ENCODE results near the gene AAR2.

Gene AAR2

DNA sequence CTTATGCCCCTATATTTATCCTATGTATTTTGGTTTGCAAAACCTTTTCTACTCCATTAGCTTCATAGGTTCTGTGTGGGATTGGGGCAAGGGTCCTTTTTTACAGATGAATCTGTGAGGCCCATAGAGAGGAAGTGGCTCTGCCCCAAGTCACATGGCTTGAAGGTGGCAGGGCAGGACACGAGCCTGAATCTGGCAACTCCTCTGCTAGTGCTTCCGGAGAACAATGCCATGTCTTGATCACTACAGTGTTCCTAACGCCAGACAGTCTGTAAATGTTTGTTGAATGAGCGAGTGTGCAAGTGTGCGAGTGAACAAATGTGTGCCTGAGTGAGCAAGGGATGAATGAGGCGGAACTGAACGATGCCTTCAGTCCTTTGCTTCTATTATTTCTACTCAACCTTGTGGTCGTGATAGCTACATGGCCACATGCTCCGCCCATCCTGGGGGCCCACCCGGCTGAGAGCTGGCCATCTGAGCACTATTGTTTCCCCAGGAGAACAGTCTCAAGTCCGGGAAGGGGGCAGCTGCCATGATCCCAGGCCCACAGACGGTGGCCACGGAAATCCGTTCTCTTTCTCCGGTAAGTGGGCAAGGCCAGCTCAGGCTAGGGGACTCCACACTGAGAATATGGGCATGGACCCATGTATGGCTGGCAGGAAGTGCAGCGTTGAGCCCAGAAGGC, 17.8 kb upstream of the AAR2 start:
- DNase-seq (ENCODE audit: low read depth): no peak

DNA sequence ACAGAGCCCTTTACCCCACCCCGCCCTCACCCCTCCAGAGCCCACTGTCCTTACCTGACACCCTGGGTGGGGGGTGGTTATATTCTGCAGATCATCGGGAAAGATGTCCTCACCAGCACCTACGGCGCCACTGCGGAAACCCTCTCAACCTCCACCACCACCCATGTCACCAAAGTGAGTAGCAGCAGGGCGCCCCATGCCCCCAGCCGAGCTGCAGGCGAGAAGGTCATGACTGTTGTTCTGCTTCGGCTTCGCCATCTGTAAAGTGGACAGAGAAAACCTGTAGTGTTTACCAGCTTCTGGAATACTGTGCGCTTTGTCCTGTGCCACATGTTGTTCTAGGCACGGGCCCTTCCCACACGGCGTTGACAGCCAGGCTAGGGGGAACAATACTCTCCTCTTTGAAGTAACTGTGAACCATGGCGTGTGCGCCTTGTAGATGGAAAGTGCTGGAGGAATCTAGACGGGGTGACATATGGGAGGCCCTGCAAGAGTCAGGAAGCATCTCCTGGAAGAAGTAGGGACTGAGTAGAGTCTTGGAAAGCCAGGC, 16.5 kb upstream of the AAR2 start:
- no peak for DNase-seq (ENCODE audit: low read depth)

GRCh38 chr20:36225666-36226065, 10.6 kb upstream of the AAR2 start:
- DNase-seq (ENCODE audit: low read depth): no peak

DNA sequence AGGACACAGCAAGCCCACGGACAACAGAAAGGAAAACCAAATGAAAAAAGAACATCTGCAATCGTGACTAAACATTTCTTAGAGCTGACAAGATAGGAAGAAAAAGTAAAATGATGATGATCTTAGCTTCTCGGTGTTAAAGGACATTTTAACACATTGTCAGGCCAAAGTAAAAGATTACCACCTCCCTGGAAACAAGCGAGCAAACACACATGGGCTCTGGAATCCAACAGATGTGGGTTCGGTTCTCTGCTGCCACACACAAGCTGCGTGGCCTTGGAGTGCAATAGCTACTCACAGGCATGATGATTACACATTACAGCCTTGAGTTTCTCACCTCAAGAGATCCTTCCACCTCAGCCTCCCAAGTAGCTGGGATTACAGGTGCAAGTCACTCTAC, 7.5 kb upstream of the AAR2 start:
- DNase-seq (ENCODE audit: low read depth): no peak

DNA sequence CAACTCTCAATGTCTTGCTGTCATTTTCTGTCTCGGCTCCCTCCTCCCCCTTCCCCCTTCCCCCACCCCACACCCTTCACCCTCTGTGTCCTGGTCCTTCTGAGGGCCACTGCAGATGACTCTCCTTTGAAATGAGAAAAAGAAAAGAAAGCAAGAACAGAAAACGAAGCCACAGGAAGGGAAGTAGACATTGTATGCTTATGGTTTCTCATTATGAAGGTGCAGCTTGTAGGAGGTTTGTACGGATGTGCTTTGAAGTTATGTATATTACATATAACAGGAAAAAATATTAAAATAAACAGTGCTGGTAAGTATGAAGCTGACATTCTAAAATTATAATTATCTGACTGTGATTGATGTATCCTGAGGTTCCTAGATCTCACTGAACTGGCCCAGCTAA, 6.3 kb upstream of the AAR2 start:
- no peak for DNase-seq (ENCODE audit: low read depth)

DNA sequence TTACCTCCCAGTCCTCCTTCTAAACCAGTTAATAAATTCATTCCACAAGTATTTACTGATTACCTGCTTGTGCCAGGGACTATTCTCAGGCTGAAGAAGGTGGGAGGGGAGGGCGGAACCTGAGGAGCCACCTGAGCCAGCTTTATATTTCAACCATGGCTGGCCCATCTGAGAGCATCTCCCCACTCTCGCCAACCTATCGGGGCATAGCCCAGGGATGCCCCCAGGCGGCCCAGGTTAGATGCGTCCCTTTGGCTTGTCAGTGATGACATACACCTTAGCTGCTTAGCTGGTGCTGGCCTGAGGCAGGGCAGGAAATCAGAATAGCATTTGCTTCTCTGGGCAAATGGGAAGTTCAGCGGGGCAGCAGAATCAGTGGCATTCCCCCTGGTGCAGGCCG, 4.9 kb upstream of the AAR2 start:
- no peak for DNase-seq (ENCODE audit: low read depth)

GRCh38 chr20:36234771-36235320, 1.4 kb upstream of the AAR2 start:
- no peak for DNase-seq (ENCODE audit: low read depth)

- DNase-seq (ENCODE audit: low read depth): no peak
These were observed 476 bp downstream of the AAR2 start for GRCh38 chr20:36236786-36237121.

DNA sequence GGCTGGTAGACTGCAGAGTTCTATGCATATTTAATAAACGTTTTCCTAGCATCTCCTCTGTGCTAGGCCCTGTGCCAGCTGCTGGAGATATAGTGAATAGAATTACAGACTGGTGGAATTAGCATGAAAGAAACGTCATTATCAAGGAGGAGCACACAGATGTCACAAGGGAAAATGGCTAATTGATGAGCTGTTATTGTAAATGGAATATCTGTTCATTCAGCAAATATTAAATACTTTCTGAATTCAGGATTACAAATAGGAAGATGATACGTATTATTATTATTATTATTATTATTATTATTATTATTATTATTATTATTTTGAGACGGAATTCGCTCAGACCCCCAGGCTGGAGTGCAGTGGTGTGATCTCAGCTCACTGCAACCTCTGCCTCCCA, 1.2 kb downstream of the AAR2 start:
- DNase-seq (ENCODE audit: low read depth): no peak

- no peak for DNase-seq (ENCODE audit: low read depth)
These were observed 1.9 kb downstream of the AAR2 start for GRCh38 chr20:36238153-36238552.

DNA sequence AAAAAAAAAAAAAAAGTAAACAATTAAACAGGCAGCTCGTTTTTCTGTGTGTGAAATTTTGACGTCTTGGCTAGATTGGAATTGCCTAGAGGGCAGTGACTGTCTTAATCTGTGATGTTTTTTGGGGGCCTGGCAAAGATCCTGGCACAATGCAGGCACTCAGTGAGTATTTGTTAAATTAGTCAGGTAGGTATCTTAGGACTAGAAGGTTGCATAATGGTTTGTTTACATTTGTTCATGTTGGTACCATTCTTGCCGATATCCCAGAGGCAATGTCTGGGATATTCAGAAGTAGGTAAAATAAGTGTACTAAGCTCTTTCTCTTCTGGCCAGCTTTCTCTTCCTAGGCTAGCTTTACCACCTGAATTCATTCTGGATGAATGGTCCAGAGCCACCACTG, 2.5 kb downstream of the AAR2 start:
- DNase-seq (ENCODE audit: low read depth): no peak

GRCh38 chr20:36240076-36240475, 3.8 kb downstream of the AAR2 start:
- no peak for DNase-seq (ENCODE audit: low read depth)

DNA sequence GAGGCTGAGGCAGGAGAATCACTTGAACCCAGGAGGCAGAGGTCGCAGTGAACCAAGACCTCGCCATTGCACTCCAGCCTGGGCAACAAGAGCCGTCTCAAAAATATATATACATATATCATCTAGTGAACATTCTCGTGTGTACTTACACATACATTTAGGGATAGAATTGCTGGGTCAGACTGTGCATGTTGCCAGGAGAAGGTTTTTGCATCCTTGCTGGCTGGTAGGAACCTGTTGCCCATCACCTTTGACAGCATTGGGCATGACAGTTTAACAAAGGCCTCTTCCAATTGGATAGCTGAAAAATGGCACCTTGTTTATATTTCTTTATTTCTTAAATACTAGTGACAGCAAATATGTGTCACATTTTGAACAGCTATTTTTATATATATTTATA, 5.4 kb downstream of the AAR2 start:
- DNase-seq (ENCODE audit: low read depth): no peak

GRCh38 chr20:36243726-36244125, 7.4 kb downstream of the AAR2 start:
- DNase-seq (ENCODE audit: low read depth): no peak

DNA sequence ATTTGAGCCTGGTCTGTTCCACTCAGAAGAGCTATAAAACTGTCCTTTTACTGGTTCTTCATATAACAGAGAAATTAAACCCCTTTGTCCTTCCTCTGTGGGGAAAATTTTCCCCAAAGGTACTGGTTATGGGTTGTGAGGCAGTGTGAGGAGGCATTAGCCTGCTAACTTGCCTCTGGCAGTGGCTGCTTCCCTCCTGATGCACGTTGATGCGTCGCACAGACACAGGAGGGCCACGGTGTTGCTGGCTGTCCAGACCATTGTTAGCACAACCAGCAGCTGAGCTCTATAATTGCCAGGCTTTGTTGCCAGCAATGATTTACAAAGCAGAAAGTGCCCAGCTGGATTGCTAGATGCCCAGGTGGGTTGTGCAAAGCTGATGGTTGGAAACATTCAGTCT, 10.1 kb downstream of the AAR2 start:
- no peak for DNase-seq (ENCODE audit: low read depth)

DNA sequence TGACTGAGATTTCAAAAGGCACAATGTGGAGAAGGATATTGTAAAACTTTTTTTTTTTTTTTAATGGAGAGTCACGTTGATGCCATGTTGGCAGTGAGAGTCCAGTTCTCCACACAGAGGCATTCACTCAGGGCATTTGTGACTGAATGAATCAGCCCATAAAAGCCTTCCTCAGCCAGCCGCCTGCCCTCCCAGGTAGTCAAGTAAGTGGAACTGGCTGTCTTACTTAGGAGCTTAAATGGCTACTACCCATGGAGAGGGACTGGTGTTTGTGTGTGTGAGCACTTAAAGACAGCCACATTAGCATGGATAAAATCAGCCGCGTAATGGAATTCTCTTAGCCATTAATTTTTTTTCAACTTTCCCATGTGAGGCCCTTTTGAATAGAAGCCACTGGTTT, 12.6 kb downstream of the AAR2 start:
- DNase-seq (ENCODE audit: low read depth): no peak

GRCh38 chr20:36249450-36249849, 13.2 kb downstream of the AAR2 start:
- no peak for DNase-seq (ENCODE audit: low read depth)

DNA sequence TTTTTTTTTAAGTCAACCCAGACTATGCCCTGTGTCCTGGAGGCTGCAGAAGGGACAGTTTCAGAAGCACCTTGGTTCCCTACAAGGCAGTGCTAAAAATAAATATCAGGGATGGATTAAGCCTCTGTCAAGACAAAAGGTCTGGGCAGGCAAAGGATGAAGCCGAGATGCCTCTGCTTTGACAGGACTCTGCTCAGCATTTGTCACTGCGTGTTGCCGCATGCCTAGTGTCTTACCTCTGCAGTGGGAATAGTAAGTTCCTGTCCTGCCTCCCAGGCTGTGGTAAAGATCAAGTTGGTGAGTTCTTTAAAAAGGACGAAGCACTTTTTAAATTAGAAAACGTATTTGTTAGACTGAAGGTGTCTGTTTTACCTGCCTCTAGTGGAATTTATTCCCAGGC, 15.1 kb downstream of the AAR2 start:
- no peak for DNase-seq (ENCODE audit: low read depth)

DNA sequence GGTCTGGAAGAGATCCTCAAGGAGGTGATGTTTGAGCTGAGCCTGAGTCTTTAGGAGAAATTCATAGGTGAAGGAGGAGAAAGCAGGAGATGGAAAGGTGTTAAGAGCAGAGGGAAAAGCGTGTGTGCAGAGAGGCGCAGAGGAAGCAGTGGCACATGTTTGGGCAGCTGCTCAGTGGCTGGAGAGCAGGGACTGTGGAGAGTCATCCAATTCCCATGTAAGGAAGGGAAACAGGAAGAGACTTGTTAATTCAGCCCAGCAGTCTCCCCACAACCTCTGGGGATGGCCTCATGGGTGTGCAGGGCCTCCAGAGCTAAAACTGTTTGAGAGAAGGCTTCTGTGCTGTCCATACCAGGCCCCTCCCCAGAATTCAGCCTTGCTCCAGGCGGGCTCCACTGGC, 16.2 kb downstream of the AAR2 start:
- no peak for DNase-seq (ENCODE audit: low read depth)

DNA sequence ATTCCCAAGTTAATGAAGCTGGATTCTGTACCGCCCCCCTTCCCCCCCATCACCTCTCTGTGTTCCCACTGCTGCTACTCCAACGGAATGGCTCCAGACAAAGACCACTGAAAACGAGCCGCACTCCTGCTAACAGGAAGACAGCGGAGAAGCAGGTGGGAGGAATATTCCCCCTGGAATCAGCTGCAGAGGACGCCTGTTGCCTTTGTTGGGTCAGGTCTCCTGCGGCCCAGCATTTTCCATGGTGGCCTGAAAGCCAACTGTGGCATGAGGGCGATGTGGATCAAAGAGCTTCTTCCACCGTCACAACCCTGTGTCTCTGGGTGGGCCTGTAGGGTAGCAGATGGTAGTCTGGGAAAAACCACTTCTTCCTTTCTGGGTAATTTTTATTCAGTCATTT, 16.8 kb downstream of the AAR2 start:
- DNase-seq (ENCODE audit: low read depth): no peak

DNA sequence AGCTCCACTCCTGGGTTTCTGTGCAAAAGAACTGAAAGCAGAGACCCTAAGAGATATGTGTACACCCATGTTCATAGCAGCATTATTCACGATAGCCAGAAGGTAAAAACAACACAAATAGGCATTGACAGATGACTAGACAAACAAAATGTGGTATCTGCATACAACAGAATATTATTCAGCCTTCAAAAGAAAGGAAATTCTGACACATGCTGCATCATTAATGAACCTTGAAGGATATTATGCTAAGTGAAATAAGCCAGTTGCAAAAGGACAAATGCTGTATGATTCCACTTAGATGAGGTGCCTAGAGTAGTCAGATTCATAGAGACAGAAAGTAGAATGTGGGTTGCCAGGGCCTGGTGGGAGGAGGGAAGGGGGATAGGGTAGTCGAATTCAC, 17.8 kb downstream of the AAR2 start:
- no peak for DNase-seq (ENCODE audit: low read depth)

- no peak for DNase-seq (ENCODE audit: low read depth)
These were observed 19.2 kb downstream of the AAR2 start for GRCh38 chr20:36255445-36255844.

- no peak for DNase-seq (ENCODE audit: low read depth)
These were observed 23.1 kb downstream of the AAR2 start for GRCh38 chr20:36259177-36260061.
